Astrocyte (in vitro differentiated cells and primary cell): Measurements from ENCODE around the gene HFM1.

ENCODE experiments used
- CTCF ChIP-seq: IDR thresholded peaks from 2 replicates; pipeline ENCODE4 v1.5.1; 2011; ENCODE audit warnings: low read depth, mild to moderate bottlenecking, inconsistent platforms, low read length, moderate library complexity; ENCODE audit not compliant: insufficient read depth
- EZH2 ChIP-seq: IDR thresholded peaks from 2 replicates; pipeline ENCODE4 v1.6.1; 2012; ENCODE audit warnings: mild to moderate bottlenecking, low read length, inconsistent platforms; ENCODE audit not compliant: insufficient read depth

GRCh38 chr1:91226741-91227140 is 177.9 kb downstream of the HFM1 start:
- TF ChIP-seq CTCF = no peak
- no peak for TF ChIP-seq EZH2
